GM12892 (cell line): ENCODE results near the gene OGDH.

Experiments used
- POLR2A ChIP-seq: IDR thresholded peaks from 2 replicates; pipeline ENCODE4 v1.6.1; 2011; ENCODE audit warnings: low read depth, low read length, control low read depth
- POLR2AphosphoS5 ChIP-seq: IDR thresholded peaks from 2 replicates; pipeline ENCODE4 v1.6.1; 2011; ENCODE audit warnings: low read depth, low read length, control low read depth
- TAF1 ChIP-seq: IDR thresholded peaks from 2 replicates; pipeline ENCODE4 v1.6.1; 2011; ENCODE audit warnings: low read depth, mild to moderate bottlenecking, control low read depth, low read length, borderline replicate concordance

- TF ChIP-seq POLR2A (no peak), POLR2AphosphoS5 (no peak), TAF1 (no peak)
Observed at GRCh38 chr7:44636041-44636584, 29.7 kb downstream of the OGDH start.
